HG02970 (cell line): Measurements from ENCODE around the gene FAU.

Experiments
- ATAC-seq: cut with Tn5 transposase; IDR thresholded peaks from one replicate; pipeline ENCODE4 v1.9.1; 2021; ENCODE audit warnings: mild to moderate bottlenecking, moderate library complexity, moderate number of reproducible peaks; ENCODE audit not compliant: unreplicated experiment, low FRiP score

FAU gene

DNA sequence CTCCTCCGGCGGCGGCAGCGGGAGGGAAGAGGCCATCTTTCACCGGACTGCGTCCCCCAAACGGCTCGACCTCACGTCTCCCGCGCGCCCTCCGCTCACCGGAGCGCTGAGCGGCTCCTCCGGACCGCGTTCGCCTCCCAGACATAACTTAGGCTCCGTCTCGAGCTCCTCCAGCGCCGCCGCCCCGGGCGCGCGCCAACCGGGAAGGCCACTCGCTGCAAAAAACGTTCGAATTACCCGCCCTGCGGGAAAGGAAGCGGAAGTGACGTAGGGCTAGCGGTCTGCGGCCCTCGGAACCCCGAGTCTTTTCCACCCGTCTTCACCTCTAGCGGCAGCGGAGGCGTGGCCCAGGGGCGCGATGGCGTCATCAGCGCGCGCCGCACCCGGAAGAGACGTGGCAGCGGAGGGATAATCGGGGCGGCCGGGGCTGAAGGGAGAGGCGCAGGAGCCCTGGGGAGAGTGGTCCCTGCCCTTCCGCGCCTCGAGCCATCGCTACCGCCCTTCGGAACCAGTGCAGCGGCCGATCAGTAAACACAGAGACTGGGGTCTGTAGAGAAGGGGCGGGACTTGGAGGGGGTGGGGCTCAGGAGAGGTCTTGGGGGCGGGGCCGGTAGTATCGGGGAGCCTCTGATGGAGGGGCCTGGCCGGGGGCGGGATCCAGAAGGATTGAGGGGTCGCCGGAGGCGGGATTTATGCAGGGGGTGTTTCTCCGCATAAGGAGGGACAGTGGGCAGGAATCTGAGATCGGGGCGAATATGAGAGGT, 37.9 kb downstream of the FAU start, which contains the start of the genes CDCA5 and ZFPL1:
Gene CDCA5, minus strand, starts transcription at position 207 of the 764 bp plus-strand sequence. Its CDS starts 62 bp downstream, at position 145.
Gene ZFPL1, plus strand, starts transcription at position 389 of the 764 bp plus-strand sequence. CDS start 477 bp downstream, outside the sequence.
- peak; percentile 87 for ATAC-seq

DNA sequence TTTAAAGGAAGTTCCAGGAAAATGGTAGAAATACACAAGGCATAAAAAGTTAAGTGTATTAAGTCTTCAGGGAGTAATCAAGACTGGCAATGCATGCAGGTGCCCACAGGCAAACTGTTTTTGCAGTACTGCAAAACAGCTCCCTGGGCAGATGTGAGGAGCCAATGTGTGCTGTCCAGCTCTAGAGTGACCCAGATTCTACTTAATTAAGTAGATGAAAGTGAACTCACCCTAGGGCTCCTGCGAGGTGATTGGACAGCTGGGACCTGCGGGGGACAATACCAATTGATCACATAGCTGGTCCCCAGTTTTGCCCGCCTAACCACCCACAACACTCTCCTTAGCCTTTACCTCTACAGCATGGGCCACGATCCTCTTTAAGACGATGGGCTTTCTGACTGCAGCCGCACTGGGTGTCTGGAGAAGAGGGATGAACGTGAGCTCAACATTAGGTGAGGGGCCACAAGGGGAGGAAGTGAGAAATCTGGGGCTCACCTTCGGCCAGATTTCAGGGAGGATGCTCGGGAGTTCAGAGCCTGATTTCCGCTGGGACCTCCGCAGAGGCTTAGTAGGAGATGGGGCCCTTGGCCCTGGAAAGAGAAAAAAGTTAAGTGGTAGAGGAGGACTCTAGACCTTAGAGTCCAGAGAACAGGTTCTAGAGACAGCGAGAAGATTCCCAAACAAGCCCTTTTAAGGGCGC, 38.6 kb downstream of the FAU start:
- ATAC-seq = peak; percentile 12

- no peak for ATAC-seq
Measured at GRCh38 chr11:65078786-65079342, 43.1 kb downstream of the FAU start.

DNA sequence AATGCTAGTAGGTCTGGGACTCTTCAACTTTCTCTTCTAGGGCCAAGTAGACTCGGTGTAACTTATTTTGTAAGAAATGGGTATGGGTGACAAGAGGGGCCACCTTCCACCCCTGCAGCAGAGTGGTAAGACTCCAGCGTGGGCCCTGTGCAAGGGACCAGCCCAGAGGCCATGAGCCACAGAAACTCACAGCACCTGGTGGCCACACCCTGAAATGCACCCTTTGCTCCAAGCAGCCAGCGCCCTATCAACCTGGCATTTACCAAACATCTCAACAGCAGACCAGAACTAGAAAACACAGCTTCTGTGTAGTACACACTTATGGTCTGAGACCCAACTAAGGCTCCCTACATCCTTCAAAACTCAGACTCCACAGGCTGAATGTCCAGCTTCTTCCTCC, 43.8 kb downstream of the FAU start:
- no peak for ATAC-seq

GRCh38 chr11:65077451-65077850, 44.5 kb downstream of the FAU start:
- ATAC-seq = no peak

- ATAC-seq = no peak
Measured at GRCh38 chr11:65072631-65072966, 49.3 kb downstream of the FAU start.

DNA sequence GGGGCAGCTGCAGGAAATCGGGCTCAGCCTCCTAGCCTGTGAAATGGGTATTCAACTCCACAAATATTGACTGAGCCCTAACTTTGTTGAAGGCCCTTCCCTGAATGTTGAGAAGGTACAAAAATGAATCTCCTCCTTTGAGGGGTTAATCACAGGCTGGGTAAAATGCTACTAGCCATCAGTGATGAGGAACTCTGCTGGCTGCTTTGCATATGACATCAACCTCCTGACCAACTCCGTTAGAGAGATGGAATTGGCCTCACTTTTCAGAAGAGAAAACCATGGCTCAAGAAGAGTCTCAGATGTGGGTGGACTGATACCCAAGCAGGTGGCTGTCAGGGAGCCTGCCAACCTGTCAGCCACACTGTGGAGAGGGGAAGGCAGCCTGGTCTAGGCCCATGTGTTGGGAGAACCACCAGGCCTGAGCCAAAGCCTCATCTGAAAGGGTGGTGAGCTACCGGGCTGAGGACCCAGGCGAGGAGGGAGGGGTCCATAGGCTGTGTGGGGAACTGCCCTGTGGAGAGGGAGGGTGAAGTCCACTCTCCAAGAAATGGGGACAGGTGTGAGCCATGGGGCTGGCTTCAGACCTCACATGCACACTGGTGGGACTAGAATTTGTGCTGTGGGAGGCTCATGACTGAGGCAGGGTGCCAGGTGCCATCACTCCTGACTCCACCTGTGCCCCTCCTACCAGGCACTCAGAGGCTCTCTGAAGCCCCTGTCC, 49.9 kb downstream of the FAU start:
- ATAC-seq = no peak
